NCI-H2081 (cell line): ENCODE data around the gene GORASP1.

Experiments
- DNase-seq, 2 experiments: peaks; one replicate each; lab custom pipeline; 2025; lab: John Stamatoyannopoulos, UW

GORASP1 gene

GRCh38 chr3:39107388-39108199, at the start of gene GORASP1, which contains the start of gene TTC21A:
TSS of gene GORASP1 (minus strand) at chr3:39107627. CDS start at chr3:39107541, 86 bp downstream.
TSS of gene TTC21A (plus strand) at chr3:39107680. CDS start at chr3:39107838, 158 bp downstream.
- DNase-seq: peak; percentile 77 to 90

GRCh38 chr3:39156421-39156820, 49.0 kb upstream of the GORASP1 start:
- no peak for DNase-seq

- DNase-seq: no peak
Observed at GRCh38 chr3:39154280-39155021, 47.0 kb upstream of the GORASP1 start.

GRCh38 chr3:39153977-39154279, 46.5 kb upstream of the GORASP1 start:
- DNase-seq: no peak

- DNase-seq: no peak
Observed at GRCh38 chr3:39150803-39151631, 43.6 kb upstream of the GORASP1 start.

GRCh38 chr3:39150148-39150802, 42.8 kb upstream of the GORASP1 start:
- no peak for DNase-seq

DNA sequence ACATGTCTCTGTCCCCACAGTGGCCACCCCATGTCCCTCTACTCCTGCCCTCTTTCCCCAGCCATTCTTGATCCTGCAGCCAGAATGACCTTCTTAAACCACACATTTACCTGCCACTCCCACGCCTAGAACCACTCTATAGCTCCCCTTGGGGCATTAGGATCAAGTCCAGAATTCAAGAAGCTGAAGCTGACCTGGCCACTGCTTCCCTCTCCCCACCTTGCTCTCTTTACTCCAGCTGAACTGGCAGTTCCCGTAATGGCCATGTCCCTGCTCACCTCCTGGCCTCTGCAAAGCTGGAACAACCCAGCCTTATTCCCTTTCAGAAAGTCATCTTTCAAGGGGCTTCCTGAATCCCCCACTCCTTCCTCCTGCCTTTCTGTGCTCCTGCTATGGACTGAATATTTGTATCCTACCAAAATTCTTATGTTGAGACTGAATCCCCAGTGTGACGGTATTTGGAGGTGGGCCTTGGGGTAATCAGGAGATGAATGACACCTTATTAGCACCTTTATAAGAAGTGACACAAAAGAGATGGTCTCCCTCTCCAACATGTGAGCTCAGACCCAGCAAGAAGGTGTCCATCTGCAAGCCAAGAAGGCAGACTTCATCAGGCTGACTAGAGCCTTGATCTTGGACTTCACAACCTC, 42.2 kb upstream of the GORASP1 start:
- DNase-seq: no peak

- no peak for DNase-seq
Observed at GRCh38 chr3:39149059-39149455, 41.6 kb upstream of the GORASP1 start.

- no peak for DNase-seq
Observed at GRCh38 chr3:39148435-39149058, 41.1 kb upstream of the GORASP1 start.

- no peak for DNase-seq
Observed at GRCh38 chr3:39147711-39148434, 40.4 kb upstream of the GORASP1 start.

GRCh38 chr3:39146611-39147591, 39.5 kb upstream of the GORASP1 start:
- no peak for DNase-seq

GRCh38 chr3:39146083-39146501, 38.7 kb upstream of the GORASP1 start:
- DNase-seq: no peak

DNA sequence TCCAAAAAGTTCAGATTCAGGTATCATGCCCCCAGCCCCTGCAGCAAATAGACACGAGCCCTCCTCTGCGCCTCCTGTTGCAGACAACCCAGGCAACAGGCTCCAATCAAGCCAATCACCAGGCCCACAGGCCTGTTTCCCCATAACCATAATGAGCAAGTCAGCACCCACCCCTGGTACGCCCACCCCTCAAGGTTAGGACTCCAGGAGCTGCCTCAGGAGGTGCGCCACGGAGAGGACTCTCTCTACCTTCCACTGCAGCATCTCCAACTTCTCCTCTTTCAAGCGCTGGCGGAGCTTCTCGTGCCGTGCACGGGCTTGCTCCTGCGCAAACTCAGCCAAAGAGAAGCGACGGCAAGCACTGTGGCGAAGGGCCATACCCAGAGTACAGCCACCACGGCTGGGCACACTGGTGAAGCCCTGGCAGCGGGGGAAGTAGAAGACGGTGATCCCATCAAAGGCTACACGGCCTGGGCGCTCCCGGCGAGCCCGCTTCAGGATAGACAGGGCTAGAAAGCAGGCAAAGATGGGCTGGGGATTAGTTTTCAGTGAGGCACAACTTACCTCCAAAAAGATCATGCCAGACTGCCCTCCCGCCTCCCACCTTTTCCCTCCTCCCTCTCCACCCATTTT, 37.4 kb upstream of the GORASP1 start:
- no peak for DNase-seq

DNA sequence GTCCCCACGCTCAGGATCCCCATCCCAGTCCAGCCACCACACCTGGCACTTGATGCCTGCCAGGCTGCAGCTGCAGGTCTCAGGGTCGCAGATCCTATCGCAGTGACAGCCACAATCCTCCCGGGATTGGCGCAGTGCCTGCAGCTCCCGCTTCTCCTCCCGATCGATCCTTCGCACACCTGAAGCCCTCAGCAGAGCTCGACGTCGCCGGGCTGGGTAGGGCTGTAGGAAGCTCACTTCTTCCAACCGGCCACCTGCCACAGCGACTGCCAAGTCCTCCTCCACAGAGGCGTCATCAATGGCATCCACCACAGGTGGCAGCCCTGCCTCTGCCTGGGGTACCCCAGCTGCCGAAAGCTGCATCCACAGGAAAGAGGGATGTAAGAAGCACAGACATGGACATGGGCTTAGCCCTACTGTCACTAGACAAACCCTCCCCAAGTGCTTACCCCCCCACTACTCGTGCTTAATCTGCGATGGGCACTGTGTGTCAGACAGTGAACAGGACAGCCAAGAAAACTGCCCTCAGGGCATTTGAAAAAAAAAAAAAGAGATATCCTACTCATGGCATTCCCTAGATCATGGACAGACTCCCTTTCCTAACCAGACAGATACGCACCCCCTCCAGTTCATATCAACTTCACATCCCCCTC, 36.8 kb upstream of the GORASP1 start:
- peak; percentile 74 to 91 for DNase-seq

DNA sequence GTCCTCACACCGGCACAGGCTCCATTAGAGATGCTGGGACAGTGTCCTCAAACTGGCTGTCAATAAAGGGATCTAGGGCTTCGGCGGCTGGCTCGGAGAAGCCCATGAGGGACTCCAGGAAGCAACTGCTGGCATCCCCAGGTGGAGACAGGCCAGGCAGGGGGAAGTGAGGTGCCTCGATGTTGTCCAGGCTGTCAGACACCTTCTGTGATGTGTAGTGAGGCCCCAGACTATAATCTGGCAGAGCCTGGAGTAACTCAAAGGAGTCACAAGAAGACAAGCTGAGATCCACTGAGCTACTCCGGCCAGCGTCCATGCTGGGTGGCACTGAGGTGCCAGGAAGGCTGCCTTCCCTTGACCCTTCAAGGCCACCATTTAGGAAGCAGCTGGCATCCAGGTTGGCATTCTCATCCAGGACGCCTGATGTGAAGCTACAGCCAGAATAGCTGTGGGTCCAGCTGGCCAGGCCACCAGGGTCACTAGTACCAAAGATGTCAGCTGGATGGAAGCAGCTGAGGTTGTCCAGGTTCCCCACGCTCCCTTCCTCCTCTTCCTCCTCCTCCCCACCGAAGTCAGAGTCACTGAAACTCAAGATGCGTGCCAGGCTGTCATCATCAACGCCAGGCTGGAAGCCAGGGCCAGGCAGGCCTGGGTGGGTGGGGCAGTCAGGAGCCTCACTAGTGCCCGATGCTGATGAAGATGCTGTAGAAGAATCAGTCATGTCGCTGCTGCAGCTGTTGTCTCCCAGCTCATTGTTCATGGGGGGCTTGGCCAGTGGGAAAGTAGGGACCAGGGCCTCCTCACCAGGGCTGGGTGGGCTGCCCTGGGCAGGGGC, 35.8 kb upstream of the GORASP1 start:
- no peak for DNase-seq

GRCh38 chr3:39142067-39142466, 34.6 kb upstream of the GORASP1 start:
- DNase-seq: peak; percentile 92 to 96
